Stimulated activated naive B cell treated with anti-CD40 and anti-IgM and Interleukin-4, amounts not matched to agents 10 μg/mL and 1 μg/mL and 100 μg/mL, for 72 hours (primary cell): ENCODE measurements around the gene PLAA.
"Not testable (repeated sequence)": the region's sequence is repeated elsewhere in the genome, so short reads cannot be mapped to it uniquely, and the experiment has no call there.

ENCODE experiments used
- ATAC-seq, 2 donors: fragments of 150-1000 bp; cut with Tn5 transposase; replicated peaks; 2 replicates each; pipeline ENCODE4 v1.10.0; 2021; ENCODE audit warnings: moderate library complexity in 1 of 2
- DNase-seq: peaks from one replicate; pipeline ENCODE4 v3.0.0; 2021
- H3K27ac Mint-ChIP-seq: one replicate; pipeline ENCODE4 v1.8.0; 2022; ENCODE audit warnings: mild to moderate bottlenecking, mixed read lengths
- H3K27me3 Mint-ChIP-seq, 2 donors: one replicate each; pipeline ENCODE4 v1.8.0; 2022; ENCODE audit warnings: mixed read lengths in 2 of 2
- H3K36me3 Mint-ChIP-seq, 2 donors: one replicate each; pipeline ENCODE4 v1.8.0; 2022; ENCODE audit warnings: mixed read lengths in 2 of 2, mild to moderate bottlenecking in 1 of 2
- H3K4me1 Mint-ChIP-seq, 2 donors: one replicate each; pipeline ENCODE4 v1.8.0; 2022; ENCODE audit warnings: mixed read lengths in 2 of 2, mild to moderate bottlenecking in 1 of 2
- H3K4me3 Mint-ChIP-seq, 2 donors: one replicate each; pipeline ENCODE4 v1.8.0; 2022; ENCODE audit warnings: mild to moderate bottlenecking in 2 of 2, mixed read lengths in 2 of 2, moderate library complexity in 1 of 2
- H3K9me3 Mint-ChIP-seq, 2 donors: one replicate each; pipeline ENCODE4 v1.8.0; 2022; ENCODE audit warnings: mixed read lengths in 2 of 2, mild to moderate bottlenecking in 1 of 2

The PLAA gene

DNA sequence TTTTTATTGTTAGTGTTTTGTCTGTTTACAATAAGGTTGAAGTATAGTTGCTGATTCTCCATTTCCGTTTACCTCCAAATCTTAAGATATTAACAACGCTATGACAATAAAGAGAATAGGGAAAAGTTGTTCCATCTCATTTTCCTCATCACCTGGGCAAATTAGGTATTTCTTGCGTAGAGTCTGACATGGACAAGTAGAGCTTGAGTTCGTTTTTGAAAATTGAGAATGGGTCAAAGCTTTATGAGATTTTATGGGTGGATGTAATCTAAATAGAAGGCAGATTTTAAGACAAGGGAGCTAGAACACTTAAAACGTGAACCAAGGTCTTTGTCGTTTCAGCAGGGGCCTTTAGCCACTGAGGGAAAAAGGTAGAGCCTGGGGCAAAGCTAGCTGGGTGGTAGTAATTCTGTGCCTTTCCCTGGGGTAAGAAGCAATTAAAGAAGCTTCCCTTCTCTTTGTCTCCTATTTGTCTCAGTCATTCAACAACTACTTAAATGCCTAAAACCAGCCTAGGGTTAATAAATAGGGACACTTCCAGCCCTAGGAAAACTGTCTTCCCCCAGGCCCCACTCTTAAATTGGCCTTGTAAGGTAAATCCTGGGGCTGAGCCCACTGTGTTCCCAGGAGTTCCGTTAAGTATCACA is 53.9 kb downstream of the PLAA start:
- Mint-ChIP-seq H3K27ac (peak overlapping the region; percentile 99), H3K4me1 (peaks cover 16 to 42% of the 10 kb centered on the region in 2 donors), H3K36me3 (peaks cover 11 to 18% of the 10 kb centered on the region in 2 donors), H3K9me3 (peaks cover 6 to 7% of the 10 kb centered on the region in 2 donors), H3K4me3 (peak overlapping the region; percentile 95 to 100), H3K27me3 (no peaks in the 10 kb centered on the region)
- DNase-seq (no peak), ATAC-seq (no peak)

GRCh38 chr9:26892251-26893029 is 54.6 kb downstream of the PLAA start, which contains the start of gene CAAP1:
TSS of gene CAAP1 (minus strand) at chr9:26892802. CDS start at chr9:26892715, 87 bp downstream.
- peaks cover 19 to 46% of the 10 kb centered on the region in 2 donors for H3K4me1 Mint-ChIP-seq
- DNase-seq: peak; percentile 94
- peaks cover 11 to 22% of the 10 kb centered on the region in 2 donors for H3K36me3 Mint-ChIP-seq

GRCh38 chr9:26891726-26892125 is 55.3 kb downstream of the PLAA start:
- H3K4me3 Mint-ChIP-seq: peak overlapping the region; percentile 95 to 100
- no peak for ATAC-seq
- DNase-seq: no peak
- H3K4me1 Mint-ChIP-seq: peaks cover 19 to 46% of the 10 kb centered on the region in 2 donors
- no peaks in the 10 kb centered on the region for H3K27me3 Mint-ChIP-seq
- H3K27ac Mint-ChIP-seq: peak overlapping the region; percentile 99
- peaks cover 11 to 22% of the 10 kb centered on the region in 2 donors for H3K36me3 Mint-ChIP-seq
- H3K9me3 Mint-ChIP-seq: peaks cover 6 to 7% of the 10 kb centered on the region in 2 donors

More at GRCh38 chr9:26892251-26893029, 54.6 kb downstream of the PLAA start, which contains the start of gene CAAP1:
- peak; percentile 96 to 97 for ATAC-seq
- peak within 1 kb of the TSS; percentile 95 to 100 for H3K4me3 Mint-ChIP-seq
- no peaks in the 10 kb centered on the region for H3K27me3 Mint-ChIP-seq
- peaks cover 6 to 7% of the 10 kb centered on the region in 2 donors for H3K9me3 Mint-ChIP-seq
- peak within 1 kb of the TSS; percentile 99 for H3K27ac Mint-ChIP-seq

DNA sequence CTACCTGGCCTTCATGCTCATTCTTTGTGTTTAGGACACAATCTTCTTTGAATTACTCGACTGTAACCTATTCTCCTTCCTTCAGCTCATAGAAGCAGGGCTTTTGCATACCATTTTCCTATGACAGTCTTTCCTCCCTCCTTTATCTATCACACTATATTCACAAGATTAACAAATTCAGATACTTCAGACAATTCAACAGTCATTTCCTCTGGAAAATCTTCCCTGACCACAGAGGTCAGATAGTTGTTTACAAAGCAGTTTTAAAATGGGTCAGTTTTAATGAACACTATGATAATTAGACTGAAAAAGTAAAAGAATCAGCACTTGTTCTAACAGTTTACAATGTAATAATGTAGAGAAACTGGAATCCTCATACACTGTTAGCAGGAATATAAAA is 58.8 kb downstream of the PLAA start:
- peaks cover 19 to 44% of the 10 kb centered on the region in 2 donors for H3K4me1 Mint-ChIP-seq
- no peaks in the 10 kb centered on the region for H3K9me3 Mint-ChIP-seq
- DNase-seq: no peak
- ATAC-seq: no peak
- H3K27me3 Mint-ChIP-seq: no peaks in the 10 kb centered on the region
- H3K36me3 Mint-ChIP-seq: peaks cover 6 to 14% of the 10 kb centered on the region in 2 donors
- no peak overlapping the region for H3K27ac Mint-ChIP-seq
- no peak overlapping the region for H3K4me3 Mint-ChIP-seq

GRCh38 chr9:26882154-26882553 is 64.9 kb downstream of the PLAA start:
- Mint-ChIP-seq H3K4me3 (no peak overlapping the region), H3K36me3 (peaks cover 51 to 66% of the 10 kb centered on the region in 2 donors), H3K4me1 (no peaks in the 10 kb centered on the region), H3K27ac (no peak overlapping the region), H3K27me3 (no peaks in the 10 kb centered on the region), H3K9me3 (peaks cover 12 to 15% of the 10 kb centered on the region in 2 donors)
- DNase-seq (no peak), ATAC-seq (no peak)

- no peak overlapping the region for H3K27ac Mint-ChIP-seq
- no peaks in the 10 kb centered on the region for H3K27me3 Mint-ChIP-seq
- ATAC-seq (no peak), DNase-seq (no peak)
- H3K4me3 Mint-ChIP-seq: no peak overlapping the region
- peaks cover 51 to 70% of the 10 kb centered on the region in 2 donors for H3K36me3 Mint-ChIP-seq
- H3K9me3 Mint-ChIP-seq: peaks cover 12 to 15% of the 10 kb centered on the region in 2 donors
- H3K4me1 Mint-ChIP-seq: no peaks in the 10 kb centered on the region
Observed at GRCh38 chr9:26880262-26880661, 66.8 kb downstream of the PLAA start.

- not testable (repeated sequence) for H3K9me3 Mint-ChIP-seq, ATAC-seq, H3K4me1 Mint-ChIP-seq, H3K27me3 Mint-ChIP-seq, DNase-seq, H3K27ac Mint-ChIP-seq, H3K4me3 Mint-ChIP-seq
- peaks cover 30 to 40% of the 10 kb centered on the region in 2 donors for H3K36me3 Mint-ChIP-seq
Observed at GRCh38 chr9:26875155-26875554, 71.9 kb downstream of the PLAA start.

DNA sequence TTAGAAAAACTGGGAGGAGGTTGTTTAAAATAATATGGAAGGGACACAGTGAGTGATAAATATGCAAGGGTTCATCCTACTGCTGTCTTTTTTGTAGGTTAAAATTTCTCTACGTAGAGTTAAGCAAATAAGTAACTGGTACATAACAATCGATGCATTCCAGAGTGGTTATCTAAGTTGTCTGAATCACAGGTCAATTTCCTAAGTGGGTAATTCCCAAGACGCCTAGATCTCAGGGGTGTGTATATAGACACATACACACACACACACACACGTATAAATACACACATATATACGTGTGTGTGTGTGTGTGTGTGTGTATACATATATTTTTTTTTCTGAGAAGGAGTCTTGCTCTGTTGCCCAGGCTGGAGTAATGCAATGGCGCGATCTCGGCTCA is 76.8 kb downstream of the PLAA start:
- H3K9me3 Mint-ChIP-seq: no peaks in the 10 kb centered on the region
- H3K4me1 Mint-ChIP-seq: no peaks in the 10 kb centered on the region
- H3K27ac Mint-ChIP-seq: no peak overlapping the region
- H3K4me3 Mint-ChIP-seq: no peak overlapping the region
- no peaks in the 10 kb centered on the region for H3K27me3 Mint-ChIP-seq
- ATAC-seq: no peak
- no peak for DNase-seq
- peaks cover 11 to 21% of the 10 kb centered on the region in 2 donors for H3K36me3 Mint-ChIP-seq

GRCh38 chr9:26863074-26863473 is 84.0 kb downstream of the PLAA start:
- DNase-seq (no peak), ATAC-seq (no peak)
- Mint-ChIP-seq H3K27ac (no peak overlapping the region), H3K4me1 (no peaks in the 10 kb centered on the region), H3K4me3 (no peak overlapping the region), H3K36me3 (peaks cover 9 to 18% of the 10 kb centered on the region in 2 donors), H3K9me3 (no peaks in the 10 kb centered on the region), H3K27me3 (no peaks in the 10 kb centered on the region)

DNA sequence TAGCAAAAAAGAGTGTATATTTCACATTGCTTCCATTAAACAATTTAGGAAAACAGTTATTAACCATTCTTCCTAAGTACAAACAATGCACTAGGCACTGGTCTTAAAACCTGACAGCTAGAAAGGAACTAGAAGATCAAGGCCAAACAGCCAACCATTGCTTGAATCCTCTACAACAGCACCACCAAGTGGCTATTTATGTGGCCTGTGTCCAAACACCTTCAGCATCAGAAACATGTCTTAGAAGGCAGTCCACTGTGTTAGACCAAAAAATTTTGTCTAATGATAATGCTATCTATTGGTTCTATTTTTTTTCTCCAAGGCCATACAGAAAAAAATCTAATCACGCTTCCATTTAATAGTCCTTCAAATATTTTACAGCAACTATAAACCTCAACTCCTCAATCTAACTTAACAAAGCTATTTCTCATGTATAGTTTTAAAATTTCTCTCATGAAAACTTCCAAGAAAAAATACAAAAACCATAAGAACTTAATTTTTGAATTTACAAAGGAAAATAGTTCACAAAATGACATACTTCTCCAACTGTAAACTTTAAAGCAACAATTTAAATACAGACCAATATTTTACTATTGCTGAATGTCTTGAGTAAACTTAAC is 90.5 kb downstream of the PLAA start:
- Mint-ChIP-seq H3K27me3 (no peaks in the 10 kb centered on the region), H3K36me3 (peaks cover 25 to 41% of the 10 kb centered on the region in 2 donors), H3K4me1 (no peaks in the 10 kb centered on the region), H3K9me3 (no peaks in the 10 kb centered on the region), H3K27ac (no peak overlapping the region), H3K4me3 (no peak overlapping the region)
- ATAC-seq (peak in 1 of 2 donors; percentile 50), DNase-seq (no peak)
